HG03575 (cell line): Measurements from ENCODE around the gene CD247.

Source experiments
- ATAC-seq: cut with Tn5 transposase; IDR thresholded peaks from one replicate; pipeline ENCODE4 v1.9.1; 2021; ENCODE audit not compliant: unreplicated experiment, insufficient number of reproducible peaks, low FRiP score; ENCODE audit errors: extremely low read depth

CD247 gene

DNA sequence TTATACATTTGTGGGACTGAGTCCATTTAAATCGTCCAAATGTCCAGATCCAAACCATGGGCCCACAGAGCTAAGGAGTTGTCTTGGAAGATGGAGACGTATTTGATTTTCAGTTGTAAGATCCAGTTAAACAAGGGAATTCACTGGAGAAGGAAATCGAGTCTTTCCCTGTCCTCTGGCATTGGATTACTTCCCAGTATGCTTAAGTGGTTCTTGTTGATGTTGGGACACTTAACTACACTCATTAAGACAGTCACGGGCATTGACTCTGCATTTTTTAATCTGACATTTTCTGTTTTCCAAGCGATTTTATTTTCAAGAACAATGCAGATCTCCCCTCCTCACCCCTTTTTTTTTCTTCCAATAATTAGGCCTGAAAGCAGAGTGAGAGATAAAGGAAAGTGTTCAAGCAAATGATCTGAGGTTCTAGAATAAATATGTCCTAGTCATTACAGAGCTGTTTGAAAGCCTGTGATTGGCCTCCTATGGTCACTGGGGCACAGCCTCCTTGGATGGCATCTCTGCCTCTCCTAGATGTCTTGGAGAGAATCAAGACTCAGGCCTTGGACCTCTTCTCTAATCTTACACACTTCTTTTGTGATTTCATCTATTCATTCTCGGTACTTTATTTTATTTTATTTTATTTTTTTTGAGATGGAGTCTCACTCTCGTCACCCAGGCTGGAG lies 48.9 kb downstream of the CD247 start:
- ATAC-seq, result no peak

DNA sequence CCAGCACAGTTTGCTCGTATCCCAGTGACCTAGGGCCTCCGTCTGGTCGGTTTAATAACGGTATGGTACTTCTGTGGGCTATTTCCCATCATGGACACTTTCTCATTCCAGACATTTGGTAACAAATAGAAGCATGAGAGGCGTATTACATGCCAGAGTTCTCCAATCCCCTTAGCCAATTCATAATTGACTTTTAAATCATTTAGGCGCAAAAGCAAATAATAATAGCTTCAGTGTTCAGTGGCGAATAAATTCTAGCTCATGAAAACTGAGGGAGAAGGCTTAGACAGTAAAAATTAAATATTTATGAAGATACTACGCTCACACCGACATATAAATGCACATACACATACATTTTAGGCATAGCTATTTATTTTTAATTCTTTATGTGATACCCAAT lies 50.6 kb downstream of the CD247 start:
- ATAC-seq, result no peak

DNA sequence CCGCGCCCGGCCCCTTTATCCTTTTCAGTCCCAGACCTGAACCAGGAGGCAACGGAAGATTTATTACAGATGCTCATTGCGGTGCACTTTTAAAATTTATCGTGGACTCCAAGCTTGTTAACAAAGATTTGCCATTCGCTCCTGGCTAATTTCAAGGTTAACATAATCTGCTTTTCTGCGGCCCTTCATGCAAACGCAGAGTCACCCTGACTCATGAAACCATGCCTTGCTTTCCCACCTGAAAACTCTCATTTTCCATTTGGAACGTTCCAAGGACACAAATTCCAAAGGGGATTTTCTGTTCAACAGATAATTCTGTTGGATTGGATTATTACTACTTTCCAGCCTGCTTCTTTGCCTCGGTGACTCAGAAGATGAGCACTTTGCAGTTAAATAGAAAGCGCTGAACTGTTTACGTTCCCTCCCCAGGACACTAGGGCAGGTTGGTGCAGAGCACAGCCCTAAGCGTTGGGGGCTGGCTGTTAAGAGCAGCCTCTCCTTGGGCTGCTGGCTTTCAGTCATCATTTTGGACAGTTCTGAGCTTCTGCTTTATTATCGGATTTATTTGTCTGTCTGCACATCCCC lies 51.1 kb downstream of the CD247 start:
- ATAC-seq, result no peak

DNA sequence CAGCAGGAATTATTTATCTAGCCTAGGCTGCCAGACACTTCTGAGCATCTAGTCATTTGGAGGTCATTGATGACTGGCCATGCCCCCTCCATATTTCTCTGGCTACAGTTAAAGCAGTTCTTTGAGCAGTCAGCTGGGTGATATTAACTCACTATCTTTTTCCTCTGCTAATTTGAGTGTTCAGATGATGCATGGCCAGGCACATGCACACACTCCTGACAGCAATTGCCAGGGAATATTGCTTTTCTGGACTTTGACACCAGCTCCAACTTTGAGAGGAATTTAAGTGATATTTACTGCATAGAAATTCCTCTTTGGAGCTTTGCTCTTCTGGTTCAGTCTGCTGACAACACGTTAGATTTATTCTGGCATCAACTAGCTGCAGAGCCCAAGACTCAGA lies 52.6 kb downstream of the CD247 start:
- no peak for ATAC-seq

DNA sequence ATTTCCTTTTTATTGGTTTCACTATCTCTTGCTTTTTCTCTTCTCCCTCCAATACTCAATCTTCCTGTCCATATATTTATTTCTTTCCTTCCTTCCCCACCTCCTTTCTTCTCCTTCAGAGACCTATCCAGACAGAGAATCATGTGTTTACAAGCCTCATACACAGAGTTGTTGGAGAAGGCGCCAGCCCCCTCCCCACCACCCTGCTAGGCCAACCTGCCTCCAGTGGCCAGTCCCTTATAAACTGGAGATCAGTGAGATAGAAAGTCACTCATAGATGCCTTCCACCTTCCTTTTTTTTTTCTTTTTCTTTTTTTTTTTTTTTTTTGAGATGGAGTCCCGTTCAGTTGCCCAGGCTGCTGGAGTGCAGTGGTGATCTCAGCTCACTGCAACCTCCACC lies 53.3 kb downstream of the CD247 start:
- ATAC-seq, result no peak

DNA sequence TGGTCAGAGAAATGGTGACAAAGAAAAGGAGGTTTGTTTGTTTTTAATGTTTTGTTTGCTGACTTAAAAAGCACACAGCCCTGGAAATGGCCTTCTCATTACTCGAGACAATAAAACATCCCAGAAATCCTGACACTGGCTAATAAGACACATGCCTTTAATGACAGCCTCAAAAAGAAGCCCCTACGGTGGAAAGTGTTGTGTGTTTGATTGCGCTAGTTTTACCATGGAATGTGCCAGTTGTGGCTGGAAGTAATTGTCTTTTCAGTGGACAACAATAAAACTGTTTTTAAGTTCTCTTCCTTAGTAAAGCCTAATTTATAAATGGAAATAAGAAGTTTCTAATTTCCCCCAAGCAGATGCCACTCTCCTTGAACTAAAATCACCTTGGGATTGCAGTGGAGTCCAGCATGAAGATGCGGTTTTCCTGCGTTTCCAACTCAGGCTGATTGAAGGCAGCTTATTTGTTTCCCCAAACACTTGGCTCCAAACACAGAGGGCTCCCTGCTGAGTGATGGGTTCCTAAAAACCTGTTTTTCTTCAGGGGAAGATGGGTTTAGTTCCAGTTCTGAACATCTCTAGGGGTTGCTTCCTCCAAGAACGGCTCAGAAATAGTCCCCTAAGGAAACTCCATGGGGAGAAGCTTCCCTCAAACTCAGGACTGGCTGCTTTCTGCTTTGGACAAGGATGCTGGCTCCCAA lies 54.3 kb downstream of the CD247 start:
- no peak for ATAC-seq

DNA sequence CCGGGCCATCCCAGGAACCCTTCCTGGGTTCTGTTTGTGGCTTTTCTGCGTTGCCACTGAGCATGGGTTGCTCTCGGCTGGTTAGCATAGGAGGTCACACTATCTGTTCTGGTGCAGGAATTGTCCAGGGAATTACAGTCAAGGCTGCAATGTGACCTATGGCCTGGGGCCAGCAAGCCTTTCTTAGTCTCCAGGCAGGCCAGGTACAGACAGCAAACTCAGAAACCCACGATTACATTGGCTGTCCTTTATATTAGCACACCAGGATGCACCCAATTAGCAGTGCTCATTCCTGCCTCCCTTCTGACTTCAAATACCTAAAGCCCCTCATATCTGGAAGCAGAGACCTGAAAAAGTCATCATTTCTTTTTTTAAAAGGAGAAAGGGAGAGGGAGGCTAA lies 55.2 kb downstream of the CD247 start:
- ATAC-seq, result no peak

DNA sequence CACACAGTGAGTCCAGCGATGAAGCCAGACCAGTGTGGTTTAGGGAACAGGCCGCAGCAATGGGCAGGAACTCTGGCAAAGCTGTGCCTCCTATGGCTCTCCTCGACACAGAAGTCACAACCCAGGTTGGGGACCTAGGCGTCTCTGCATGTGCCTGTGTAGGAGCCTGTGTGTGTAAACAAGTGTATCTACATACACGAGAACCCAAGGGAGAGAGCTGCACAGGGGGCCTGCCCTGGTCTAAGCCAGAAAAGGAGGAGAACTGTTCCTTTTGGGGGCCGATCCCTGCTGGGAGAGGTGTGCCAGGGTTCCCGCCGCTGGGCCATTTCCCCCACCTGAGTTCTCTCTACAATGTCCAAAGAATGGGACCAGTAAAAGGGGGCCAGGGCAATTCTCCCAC lies 56.0 kb downstream of the CD247 start:
- ATAC-seq, result no peak

DNA sequence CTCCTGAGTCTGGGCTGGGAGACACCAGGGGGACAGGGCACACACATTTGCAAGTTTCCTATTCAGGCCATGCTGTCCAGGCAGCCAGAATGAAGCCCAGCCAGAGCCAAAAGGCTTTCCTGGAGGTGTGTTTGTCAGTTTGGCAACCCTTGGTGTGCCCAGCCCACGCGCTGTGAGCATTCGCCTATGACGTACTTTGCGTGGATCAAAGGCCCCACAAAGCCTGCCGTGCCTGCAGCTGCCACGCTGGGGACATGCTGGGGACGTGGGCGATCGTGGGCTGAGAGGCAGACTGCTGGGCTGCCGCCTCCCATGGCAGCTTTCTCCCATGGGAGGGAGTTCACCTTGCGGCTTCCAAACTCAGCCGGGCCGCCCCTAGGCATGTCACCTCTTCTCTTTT lies 57.5 kb downstream of the CD247 start:
- no peak for ATAC-seq

DNA sequence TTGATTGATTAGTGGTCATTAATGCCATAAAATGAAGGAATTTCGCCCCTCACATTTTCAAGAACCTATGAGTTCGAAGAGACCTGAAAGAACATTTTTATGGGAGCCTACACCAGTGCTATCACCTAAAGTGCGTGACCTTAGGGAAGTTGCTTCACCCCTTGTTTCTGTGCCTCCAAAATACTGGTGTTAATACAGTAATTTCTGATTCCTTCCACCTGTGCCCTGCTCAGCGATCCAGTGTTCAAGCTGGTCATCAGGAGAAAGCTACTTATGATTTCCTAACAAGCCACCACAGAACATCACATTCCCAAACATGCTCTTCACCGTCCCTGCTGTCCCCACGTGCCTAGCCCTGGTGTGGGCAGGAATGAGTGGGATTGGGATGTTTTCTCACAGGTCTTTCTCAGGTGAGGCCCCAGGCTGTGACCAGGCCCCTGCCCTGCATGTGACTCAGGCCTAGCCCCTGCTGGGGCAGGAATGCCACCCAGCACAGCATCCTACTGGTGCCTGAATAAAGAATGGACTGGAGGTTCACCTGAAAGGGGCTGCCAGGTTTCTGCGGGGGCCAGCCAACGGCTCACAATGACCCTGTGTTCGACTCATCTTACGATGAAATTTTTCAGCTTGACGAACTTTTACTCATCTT lies 60.3 kb downstream of the CD247 start:
- ATAC-seq, result no peak

DNA sequence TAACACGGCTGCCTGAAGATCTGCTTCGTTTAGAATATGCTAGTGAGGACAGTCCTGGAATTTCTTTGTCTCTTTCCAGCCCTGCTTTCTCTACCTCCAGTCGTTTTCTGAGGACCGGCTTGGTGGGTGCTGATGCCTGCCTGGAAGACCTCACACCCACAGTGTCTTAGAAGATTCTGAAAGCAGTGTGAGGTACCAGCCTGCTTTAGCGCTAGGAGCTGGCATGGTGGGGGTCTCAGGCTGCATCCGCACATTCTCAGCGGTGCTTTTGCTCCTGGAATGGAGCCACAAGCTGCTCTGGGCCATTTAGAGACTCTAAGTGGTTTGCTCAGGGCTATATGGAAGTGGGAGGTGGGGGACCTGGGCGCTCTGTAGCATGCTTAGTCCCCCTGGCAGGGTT lies 61.4 kb downstream of the CD247 start:
- ATAC-seq, result no peak

DNA sequence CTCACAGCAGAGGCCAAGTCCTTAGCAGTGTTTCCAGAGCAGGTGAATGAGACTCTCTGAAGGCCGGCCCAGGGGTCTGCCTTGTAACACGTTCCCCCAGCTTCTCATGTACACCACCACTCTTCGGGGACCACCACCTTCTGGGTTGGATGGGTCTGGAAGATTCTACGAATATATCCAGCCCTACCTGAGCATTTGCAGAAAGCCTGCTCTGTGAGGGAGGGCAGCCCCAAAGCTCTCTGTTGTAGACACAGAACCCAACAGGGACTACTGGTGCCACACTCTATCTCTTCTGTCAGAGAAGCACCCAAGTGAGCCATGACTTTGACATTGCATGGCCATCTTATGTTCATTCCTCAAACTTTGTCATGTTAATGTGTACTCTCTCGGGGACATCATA lies 61.8 kb downstream of the CD247 start:
- ATAC-seq, result no peak

DNA sequence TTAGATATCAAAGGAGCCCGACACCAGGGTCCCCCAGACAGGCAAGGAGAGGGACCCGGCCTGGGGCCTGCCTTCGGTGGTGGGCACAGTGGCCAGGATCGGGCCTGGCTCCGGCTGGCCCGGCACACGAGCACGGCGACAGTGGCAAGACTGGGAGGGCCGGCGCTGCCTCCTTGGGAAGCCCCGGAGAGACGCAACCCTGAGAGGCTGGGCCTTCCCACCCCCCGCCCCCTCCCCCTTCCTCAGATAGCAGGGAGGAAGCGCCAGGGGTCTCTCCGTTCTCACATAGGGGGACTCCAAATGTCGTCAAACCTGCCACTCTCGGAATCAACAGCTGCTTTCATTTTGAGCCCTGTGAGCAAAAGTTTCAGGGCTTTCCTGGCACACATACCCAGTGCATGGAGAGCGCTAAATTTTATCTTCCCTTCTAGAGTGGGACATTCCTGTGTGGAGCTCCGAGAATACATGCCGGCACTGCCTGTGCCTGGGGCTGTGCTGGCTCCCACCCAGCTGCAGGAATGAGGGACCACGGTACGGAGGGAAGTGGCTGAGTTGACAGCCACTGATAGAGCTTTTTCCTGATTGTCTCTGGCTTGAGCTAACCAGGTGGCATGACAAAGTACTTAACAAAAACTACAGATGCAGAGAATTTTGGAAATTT lies 62.4 kb downstream of the CD247 start:
- no peak for ATAC-seq

DNA sequence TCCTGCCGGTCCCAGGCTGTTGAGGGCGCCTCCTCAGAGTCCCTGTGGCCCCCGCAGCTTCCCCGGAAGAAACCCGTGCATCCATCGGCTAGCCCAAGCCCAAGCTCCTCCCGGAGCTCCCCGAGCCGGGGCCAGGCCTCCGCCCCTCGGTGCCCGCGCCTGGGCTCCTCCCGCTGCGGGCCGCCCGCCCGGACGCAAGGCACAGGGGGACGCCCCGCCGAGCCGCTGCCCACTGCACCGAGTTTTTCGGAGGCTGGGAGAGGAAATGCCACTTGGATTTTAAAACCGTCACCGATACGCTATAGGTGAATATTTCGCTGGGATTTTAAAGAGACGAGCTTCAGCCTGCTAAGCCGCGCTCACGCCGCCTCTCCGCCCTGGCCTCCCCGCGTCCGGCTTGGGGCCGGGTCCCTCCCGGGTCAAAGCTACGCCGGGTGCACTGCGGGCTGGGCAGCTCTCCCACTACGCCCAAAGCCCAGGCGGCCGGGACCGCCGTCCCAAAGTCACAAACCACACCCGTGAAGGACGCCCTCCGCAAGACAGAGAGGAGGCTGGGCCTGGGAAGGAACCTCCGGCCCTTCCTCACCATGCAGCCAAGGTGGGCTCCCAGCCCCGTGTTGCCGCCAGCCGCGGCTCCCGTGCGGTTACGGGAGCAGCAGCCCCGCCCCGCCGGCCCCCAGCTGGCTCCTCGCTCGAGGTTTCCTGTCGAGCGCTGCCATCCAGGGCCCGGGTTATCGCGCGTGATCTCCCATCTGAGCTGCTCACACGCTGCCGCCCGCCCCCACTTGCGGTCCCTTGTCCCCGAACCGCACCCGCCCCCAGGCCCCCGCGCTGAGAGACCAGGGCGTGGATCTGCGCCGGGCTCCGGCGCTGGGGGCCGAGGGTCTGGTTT lies 63.2 kb downstream of the CD247 start:
- no peak for ATAC-seq

DNA sequence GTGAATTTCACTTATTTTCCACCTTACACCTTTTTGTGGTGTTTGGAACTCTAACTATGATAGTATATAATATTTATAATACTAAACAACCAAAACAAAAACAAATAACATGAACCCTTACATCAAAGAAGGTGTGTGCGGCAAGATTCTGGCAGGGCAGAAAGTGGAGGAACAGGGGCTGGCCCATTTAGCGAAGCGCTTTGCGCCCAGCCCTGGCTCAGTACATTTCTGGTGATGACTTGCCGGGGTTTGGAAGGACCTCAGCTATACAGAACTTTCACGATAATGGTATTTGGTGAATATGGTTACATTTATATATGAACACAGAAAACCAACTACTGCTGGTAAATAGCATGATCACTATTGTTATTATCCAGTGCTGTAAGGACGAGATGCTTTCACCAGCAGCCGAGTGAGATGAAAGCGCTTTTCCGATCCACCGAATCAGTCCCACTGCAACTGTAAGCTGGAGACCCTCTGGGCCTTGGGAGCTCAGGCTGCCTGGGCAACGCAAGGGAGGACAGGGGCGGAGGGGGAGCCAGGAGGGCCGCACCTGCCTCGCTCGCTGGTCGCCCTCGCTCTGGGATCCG lies 63.9 kb downstream of the CD247 start:
- no peak for ATAC-seq

DNA sequence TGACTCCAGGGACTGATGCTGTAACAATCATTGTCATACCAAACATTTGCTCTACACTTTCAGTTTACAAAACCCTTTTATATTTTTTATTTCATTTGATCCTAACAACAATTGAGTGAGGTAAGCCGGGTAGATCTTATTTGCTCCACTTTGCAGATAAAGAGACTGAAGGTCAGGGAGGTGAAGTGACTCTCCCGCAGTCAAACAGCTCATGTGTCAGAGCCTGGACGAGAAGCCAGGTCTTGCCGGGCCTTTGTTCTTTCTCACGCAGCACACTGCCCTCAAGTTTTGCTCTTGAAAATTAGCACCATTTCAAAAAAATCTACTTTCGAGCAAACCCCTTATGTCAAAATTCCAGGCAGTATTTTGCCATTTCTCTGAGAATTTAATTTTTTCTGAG lies 65.2 kb downstream of the CD247 start:
- no peak for ATAC-seq

DNA sequence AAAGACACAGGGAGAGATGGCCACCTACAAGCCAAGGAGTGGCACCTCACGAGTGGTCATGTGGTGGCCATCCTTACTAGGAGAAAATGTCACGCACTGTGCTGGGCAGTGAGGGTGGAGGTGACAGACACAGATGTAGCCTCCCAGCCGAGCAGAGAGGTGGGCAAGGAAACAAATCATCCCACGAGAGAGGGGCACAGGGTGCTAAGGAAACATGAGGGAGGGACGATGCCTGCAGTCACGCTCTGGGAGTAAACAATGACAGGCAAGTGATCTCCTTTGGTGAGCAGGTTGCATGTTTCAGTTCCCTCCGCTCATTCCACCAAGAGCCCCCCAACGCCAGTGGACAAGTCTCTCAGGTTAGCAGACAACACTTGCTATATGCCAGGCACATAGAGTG lies 65.8 kb downstream of the CD247 start:
- ATAC-seq, result no peak

DNA sequence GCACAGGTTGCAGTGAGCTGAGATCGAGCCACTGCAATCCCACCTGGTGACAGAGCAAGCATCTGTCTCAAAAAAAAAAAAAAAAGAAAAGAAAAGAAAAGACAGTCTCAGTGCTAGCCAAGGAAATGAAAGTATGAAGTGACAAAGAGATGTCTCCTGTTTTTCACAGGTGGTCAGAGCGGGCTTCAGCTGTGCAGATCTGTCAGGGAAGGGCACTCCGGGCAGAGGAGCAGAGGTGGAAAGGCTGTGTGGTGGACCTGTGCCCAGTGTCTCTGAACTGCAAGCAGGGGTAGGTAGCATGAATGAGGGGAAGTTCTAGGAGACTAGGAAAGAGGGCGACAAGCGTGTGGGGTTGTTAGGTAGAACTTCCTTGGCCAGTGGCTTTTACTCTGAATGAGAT lies 67.5 kb downstream of the CD247 start:
- ATAC-seq, result no peak
